Cerebellar cortex (tissue), 1 donor: ENCODE measurements around the gene SLC8A1.

Experiments used
- DNase-seq: peaks from one replicate; pipeline ENCODE4 v3.0.0-alpha.2; 2015; ENCODE audit warnings: low spot score

Gene SLC8A1

DNA sequence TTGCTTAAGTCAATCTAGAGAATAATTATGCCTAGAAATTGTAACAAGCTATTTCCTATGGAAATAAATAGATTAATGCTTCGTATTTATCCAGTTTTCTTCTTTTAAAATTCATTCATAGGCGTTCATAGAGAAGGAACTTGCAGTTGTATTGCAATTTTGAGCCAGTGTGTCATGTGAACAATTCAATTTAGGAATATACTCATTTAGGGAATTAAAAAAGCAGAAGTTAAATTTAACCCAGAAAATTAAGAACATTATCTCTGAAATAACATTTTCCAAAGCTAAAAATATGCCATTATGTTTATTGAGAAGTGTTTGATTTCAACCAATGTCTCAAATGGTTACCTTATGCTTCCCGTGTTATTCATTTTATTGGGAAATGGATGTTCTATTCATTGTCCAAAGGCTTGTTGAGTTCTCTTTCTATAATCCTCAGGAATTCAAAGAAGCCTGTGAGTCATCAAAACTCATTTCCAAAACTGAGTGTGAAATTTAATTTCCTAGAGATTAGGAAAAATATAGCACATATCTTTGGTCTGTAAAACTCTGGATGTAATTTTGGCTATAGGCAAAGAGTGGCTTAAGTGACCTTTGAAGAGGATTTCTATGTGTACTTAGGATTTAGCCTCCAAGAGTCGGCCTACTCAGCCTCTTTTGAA, 99.7 kb downstream of the SLC8A1 start:
- no peak for DNase-seq

- DNase-seq = no peak
Measured at GRCh38 chr2:40348665-40349064, 103.2 kb downstream of the SLC8A1 start.

DNA sequence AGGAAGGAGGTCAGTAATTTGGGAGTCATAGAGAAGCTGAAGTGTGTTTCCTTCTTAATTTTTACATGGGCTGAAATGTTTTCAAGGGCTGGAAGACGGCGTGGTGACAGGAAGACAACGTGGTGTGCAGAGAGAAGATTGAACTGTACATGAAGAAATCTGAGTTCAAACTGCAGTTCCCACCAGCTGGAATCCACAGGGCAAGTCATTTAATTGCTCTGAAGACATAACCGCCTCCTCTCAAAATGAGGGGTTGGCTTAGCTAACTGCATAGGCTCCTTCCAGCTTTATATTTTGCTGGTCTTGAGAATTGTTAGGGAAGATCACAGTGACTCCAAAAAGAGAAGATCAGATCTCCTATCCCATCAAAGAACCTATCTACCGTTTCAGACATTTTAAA, 103.9 kb downstream of the SLC8A1 start:
- DNase-seq = peak; percentile 51

GRCh38 chr2:40346535-40347354, 105.1 kb downstream of the SLC8A1 start:
- peak; percentile 50 for DNase-seq

DNA sequence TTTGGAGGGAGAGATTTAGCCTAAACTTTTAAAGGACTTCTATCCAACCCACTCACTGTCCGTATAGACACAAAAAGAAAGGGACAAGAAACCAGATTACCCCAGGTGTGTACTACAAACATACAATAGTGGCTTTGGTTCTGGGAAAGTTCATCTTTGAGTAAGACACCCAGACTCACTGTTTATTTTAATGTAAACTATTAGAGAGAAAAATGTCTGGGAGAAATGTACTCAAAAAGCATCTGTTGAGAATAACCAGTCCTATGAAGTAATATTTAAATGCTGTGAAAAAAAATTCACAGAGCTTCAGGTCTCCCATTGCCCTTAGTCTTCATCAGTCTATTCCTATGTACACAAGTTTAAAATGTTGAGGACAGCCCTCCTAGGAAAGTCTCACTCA, 107.5 kb downstream of the SLC8A1 start:
- no peak for DNase-seq

DNA sequence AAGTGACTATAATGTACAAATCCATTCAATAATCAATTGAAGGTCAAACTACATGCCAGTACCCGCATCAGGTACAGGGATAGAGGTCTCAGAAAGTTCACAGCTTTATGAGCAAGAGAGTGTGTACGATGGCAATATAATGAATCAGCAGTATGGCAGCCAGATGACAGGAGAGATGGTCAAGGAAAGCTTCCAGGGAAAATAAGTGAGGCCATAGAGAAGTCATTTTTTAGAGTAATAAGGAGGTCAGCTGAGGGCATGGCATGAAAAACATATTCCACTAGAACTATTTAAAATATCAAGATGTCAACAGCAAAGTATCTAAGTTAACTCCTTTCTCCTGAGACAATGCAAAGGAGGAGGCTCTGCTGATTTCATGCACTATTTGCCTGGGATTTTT, 108.0 kb downstream of the SLC8A1 start:
- no peak for DNase-seq

DNA sequence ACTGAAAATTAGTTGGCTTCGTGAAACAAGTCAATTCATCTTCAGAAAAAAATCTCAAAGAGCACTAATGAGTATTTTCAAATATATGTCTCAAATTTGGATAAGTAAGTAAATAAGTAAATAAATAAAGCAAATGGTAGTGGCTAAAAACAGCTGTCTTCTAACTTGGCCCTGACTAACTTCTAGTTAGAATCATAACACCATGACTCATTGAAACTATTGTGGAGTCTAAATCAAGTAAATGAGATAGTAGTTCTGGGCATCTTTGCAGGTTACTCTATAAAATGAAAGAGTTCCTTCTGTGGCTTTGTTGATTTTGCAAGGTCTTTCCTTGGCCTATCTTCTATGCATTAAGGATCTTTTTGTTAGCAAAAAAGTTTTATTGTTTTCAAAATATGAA, 110.7 kb downstream of the SLC8A1 start:
- no peak for DNase-seq

DNA sequence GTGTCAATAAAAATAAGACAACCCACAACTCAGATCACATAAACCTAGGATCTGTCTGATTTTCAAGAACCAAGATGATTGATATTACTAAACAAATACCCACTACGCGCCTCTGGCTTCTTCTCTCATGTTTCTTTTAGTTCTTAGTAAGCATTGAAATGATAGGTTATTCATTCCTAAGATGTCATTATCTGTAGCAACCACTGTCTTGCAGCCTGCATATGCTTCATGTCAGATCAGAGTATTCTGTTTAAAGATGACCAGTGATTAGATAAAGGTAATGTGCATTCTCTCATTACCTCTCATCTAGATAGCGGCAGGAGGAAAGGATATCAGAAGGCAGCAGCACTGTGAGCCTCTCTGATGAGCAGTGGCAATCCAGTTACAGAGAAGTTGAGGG, 112.9 kb downstream of the SLC8A1 start:
- DNase-seq = no peak

GRCh38 chr2:40332191-40332826, 119.6 kb downstream of the SLC8A1 start:
- DNase-seq = peak; percentile 84

- no peak for DNase-seq
Measured at GRCh38 chr2:40330096-40330495, 121.8 kb downstream of the SLC8A1 start.

GRCh38 chr2:40329739-40330030, 122.2 kb downstream of the SLC8A1 start:
- peak; percentile 47 for DNase-seq

- no peak for DNase-seq
Measured at GRCh38 chr2:40325116-40325515, 126.8 kb downstream of the SLC8A1 start.

DNA sequence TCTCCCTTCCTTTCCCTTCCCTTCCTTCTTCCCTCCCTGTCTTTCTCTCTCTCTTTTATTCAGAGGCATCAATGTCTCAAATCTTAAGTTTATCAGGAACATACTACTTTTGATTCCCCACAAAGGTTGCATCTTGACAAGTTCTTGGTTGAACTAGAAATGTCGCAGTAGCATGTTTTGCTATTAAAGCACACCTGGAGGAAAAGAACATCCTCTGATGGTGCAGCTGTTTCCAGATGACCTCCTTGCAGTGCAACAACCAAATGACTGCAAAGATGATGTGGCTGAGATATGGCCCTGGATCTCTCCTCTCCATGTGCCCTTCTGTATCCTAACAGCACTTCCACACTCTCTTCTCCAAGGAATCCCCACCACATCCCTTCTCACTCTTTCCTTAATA, 127.2 kb downstream of the SLC8A1 start:
- no peak for DNase-seq

DNA sequence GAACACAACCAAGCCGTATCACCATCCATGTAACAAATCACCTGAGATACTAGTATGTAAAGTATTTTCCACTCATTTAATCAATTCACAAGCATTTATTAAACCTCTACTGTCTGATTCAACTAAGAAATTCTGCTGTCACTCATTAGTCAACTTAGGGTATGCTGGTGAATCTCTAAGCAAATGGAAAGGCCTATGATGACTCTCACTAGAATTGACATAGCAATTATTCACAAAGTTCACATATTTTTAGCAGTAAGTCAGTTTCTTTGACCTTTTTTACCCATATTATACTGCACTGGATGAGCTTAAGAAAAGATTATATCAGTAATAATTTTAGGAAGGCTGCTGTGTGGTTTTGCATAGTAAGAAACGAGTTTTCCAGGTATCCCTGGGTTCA, 130.1 kb downstream of the SLC8A1 start:
- DNase-seq = no peak

GRCh38 chr2:40321016-40321623, 130.8 kb downstream of the SLC8A1 start:
- no peak for DNase-seq

DNA sequence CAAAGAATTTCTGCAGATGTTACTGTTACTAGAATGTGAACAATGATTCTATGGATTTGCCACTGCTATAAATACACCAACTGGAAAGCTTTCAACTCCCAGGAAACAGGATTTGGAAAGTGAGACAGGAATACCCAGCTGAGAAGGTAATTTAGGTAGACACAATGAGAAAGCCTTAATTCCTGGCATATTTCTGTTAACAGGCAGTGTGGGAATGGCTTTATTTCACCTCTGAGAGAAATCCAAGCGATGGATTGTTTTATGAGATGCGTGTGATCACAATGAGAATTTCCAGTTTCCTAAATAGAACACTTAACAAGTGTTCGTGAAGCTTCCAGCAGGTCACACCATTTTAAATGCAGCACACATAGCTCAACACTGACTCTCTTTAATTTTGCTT, 133.0 kb downstream of the SLC8A1 start:
- DNase-seq = peak; percentile 83

DNA sequence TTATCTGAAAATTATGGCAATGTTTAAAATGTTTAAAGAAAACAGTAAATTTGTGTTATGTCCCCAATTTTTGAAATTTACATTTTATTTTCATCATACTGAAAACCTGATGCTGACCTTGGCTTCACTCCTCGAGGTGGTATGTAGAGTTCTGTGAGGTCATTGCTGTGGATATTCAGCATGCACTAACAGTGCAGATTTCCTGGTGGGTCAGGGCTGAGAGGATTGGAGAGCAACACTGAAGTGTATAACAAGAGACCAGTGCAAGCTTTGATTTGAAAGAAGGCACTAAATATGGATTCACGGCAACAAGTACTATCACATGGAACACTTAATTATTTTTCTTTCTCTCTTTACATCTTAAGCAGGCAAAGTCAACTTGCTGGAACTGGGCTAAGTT, 134.1 kb downstream of the SLC8A1 start:
- DNase-seq = no peak

- DNase-seq = no peak
Measured at GRCh38 chr2:40317046-40317445, 134.8 kb downstream of the SLC8A1 start.

GRCh38 chr2:40316620-40317019, 135.3 kb downstream of the SLC8A1 start:
- DNase-seq = no peak

- no peak for DNase-seq
Measured at GRCh38 chr2:40315683-40316082, 136.2 kb downstream of the SLC8A1 start.

GRCh38 chr2:40311026-40311425, 140.9 kb downstream of the SLC8A1 start:
- DNase-seq = no peak

DNA sequence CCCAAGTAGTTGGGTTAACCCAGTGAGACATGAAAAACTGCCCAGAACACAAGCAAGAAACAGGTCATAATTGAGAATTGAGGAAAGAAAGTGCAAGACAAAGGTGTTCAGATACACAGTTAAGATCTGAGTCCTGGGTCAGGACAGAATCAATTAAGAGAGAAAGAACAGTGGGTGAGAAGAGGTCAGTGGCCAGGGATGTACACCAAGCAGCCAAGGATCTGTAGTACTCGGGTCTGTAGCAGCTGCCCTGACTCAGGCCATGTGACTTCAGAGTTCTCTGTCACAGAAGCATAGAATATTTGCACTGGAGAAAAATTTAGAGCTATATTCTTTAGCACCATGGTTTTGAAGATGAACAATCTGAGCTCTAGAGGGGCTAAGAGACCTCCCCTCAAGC, 141.6 kb downstream of the SLC8A1 start:
- no peak for DNase-seq

DNA sequence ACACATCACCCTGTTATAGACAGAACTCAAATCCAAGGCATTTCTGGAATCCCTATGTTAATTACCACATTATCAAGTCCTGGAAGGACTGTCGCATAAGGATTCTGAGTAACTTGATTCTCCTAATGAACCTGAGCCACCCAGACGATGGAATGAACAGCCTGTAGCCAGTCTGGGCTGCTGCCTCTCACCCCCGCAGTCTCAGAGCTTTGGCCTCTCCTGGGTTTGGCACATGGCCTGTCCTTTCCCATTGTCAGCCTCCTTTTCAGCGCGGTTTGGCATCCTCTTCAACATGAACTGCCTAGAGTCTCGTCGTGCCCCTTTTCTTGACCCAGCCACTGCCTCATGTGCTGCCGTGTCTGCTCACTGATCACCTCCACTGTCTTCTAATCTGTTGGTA, 147.6 kb downstream of the SLC8A1 start:
- peak; percentile 38 for DNase-seq
